Fibroblast of peridontal ligament (primary cell): ENCODE data around the gene DIAPH1.

ENCODE experiments used
- DNase-seq: peaks from one replicate; pipeline ENCODE4 v3.0.0-alpha.2; 2010; ENCODE audit errors: extremely low read depth

Gene DIAPH1

GRCh38 chr5:141639357-141640050, 20.7 kb upstream of the DIAPH1 start:
- DNase-seq = no peak

GRCh38 chr5:141638771-141639170, 20.0 kb upstream of the DIAPH1 start:
- DNase-seq = no peak

GRCh38 chr5:141637767-141638419, 19.1 kb upstream of the DIAPH1 start:
- peak; percentile 36 for DNase-seq

GRCh38 chr5:141637123-141637766, 18.4 kb upstream of the DIAPH1 start:
- no peak for DNase-seq

- peak; percentile 80 for DNase-seq
Observed at GRCh38 chr5:141636413-141637122, 17.8 kb upstream of the DIAPH1 start, which contains the start of the genes HDAC3 and RELL2. Gene HDAC3, minus strand, starts transcription at chr5:141636849. Its CDS starts 59 bp downstream, at chr5:141636790. Gene RELL2, plus strand, starts transcription at chr5:141636997. Its CDS starts 1,229 bp downstream, at chr5:141638226.

- DNase-seq = no peak
Observed at GRCh38 chr5:141636106-141636412, 17.3 kb upstream of the DIAPH1 start.

GRCh38 chr5:141635646-141636045, 16.8 kb upstream of the DIAPH1 start:
- no peak for DNase-seq

- no peak for DNase-seq
Observed at GRCh38 chr5:141634720-141635119, 15.9 kb upstream of the DIAPH1 start.

GRCh38 chr5:141633871-141634561, 15.2 kb upstream of the DIAPH1 start:
- no peak for DNase-seq

- no peak for DNase-seq
Observed at GRCh38 chr5:141632650-141633049, 13.8 kb upstream of the DIAPH1 start.

GRCh38 chr5:141630570-141631140, 11.9 kb upstream of the DIAPH1 start:
- no peak for DNase-seq

GRCh38 chr5:141628175-141628788, 9.5 kb upstream of the DIAPH1 start:
- peak; percentile 56 for DNase-seq

- DNase-seq = peak; percentile 31
Observed at GRCh38 chr5:141623611-141624010, 4.8 kb upstream of the DIAPH1 start.

- DNase-seq = no peak
Observed at GRCh38 chr5:141623186-141623585, 4.4 kb upstream of the DIAPH1 start.

- no peak for DNase-seq
Observed at GRCh38 chr5:141618030-141618803, 583 bp downstream of the DIAPH1 start.

GRCh38 chr5:141617682-141618029, 1.1 kb downstream of the DIAPH1 start:
- DNase-seq = peak; percentile 20

- DNase-seq = peak; percentile 24
Observed at GRCh38 chr5:141617128-141617527, 1.7 kb downstream of the DIAPH1 start.

GRCh38 chr5:141615991-141616720, 2.6 kb downstream of the DIAPH1 start:
- no peak for DNase-seq

GRCh38 chr5:141613344-141613743, 5.5 kb downstream of the DIAPH1 start:
- DNase-seq = no peak

GRCh38 chr5:141611289-141611688, 7.5 kb downstream of the DIAPH1 start:
- DNase-seq = no peak
